OCI-M2 (cell line): ENCODE results near the gene PAX8.

Experiments used
- DNase-seq: peaks from one replicate; lab custom pipeline; 2025; ENCODE audit not compliant: unreplicated experiment; lab: John Stamatoyannopoulos, UW

The PAX8 gene

DNA sequence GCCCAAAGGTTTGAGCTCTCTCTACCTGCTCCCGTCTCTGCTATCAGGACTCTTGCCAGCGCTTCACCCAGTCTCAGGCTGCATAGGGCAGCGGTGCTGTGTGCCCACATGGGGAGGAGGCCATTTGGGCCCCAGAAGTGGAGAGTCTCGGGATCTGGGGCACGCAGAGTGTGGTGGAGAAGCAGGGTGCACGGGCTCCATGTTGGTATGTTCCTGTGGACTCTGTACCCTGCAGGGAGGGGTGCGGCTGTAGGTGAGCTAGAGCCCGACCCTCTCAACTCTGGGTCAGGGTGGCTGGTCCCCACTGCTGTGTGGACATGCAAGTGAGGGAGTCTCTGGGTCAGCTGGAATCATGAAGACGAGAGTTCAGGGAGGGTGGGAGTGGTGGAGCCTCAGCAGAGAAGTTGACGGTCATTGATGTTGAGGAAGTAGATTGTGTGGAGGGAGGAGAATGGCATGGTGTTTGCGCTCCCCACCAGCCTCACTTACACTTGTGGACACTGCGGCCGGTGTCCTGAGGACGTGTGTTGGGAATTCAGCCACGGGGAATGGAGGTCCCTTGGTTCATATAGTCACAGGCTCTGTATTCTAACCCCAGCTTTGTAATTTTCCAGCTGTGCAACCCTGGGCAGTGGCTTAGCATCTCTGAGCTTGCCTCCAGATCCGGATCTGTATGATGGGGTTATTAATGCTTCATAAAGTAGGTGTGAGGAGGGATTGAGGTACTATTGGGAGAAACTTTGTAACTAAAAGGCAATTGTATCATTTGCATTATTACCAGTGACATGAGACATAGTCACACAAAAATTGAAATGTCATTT, 105.8 kb downstream of the PAX8 start:
- no peak for DNase-seq

DNA sequence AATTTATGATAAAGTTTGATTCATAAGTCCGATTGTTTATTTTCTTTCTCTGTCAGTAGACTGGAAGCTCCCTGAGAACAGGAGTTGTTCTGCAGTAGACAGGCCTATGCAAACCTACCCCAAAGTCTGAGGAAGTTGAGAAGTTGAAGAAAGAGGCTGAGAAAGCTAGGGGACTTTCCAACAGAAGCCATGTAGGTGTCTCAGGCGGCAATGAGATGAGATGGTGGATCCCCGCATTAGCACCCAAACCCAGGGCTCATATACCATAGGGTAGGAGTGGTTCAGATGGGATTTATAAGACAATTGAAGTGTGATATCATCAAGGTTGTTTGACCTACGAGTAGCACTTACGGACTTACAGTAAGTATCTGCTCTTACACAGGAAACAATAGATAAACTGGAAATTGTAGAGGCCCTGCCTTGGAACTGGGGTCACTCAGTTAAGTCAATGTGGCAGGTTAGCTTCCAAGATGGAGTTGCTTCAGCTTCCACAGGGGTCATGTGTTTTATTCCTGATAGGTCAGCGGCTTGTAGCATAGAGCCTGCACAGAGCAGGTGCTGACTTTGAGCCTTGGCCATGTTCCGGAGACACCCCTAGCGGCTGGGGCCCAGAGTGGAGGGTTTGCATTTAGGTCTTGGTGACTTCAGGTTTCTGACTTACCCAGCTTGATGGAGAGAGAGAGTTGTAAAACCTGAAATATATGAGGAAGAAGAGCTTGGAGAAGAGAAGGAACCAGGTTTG, 107.2 kb downstream of the PAX8 start:
- no peak for DNase-seq

DNA sequence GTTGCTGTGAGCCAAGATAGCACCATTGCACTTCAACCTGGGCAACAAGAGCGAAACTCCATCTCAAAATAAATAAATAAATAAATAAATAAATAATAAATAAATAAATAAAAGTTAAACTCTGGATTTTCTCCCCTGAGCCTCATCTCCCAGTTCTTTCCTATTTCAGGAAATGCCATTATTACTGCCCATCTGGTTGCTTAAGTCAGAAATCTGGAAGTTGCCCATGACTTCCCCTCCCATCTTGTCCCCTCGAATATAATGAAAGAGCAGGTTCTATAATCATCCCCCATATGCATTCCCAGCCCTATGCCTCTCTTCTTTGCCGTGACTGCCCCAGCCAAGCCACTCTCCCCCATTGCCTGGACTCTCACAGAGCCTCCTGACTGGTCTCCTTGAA, 109.1 kb downstream of the PAX8 start:
- no peak for DNase-seq

- no peak for DNase-seq
These were observed 109.7 kb downstream of the PAX8 start for GRCh38 chr2:113169002-113169530.

DNA sequence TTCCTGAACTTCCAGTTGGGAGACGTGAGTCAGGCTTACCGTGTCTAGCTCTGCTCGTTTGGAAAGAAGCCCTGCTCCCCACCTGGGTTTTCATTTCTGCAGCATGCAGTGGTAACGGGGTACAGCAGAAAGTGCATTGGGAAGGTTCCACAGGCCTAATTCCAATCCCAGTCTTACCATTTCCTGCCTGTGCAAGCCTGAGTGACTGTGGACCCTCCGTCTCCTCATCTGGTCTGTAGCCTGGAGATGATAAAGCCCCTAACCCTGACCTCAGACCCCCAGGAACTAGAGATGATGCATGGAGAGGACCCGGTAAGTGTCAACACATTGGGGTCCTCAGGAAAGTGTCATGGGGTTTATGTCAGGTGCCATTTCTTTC, 110.8 kb downstream of the PAX8 start:
- no peak for DNase-seq

DNA sequence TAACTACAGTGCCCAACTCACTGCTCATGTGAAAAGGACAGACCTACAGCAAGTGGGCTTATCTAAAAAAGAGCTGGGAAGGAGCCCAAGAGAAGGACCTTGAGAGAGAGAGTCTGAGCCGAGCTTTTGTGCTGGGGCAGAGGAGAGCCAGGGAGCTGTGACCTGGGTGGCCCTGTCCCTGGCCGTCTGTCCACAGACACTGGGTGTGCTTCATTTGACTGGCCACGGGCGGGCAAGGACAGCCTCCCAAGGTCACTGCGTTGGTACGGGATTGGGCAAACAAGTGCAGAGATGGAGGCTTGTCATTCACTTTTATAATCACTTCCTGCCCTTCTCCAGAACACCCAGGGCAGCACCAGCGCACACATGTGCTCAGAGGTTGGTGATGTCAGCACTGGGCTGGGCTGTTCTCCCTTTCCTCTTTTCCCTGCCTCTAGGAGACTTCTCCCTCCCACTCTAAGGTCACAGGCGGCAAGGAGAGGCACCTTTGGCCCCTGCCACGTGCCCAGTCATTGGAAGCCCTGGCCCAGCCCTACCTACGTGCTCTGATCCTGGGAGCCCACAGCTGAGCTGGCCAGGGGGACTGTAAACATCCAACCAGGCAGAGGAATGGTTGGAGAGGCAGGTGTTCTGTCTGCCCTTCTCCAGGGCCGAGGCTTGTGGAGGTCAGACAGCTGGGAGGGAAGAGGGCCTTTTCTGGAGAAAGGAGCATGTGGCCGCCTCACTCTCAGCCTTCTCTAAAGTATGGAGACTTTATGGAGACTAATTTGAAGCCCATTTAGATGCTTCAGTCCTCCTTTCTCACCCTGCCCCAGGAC, 111.4 kb downstream of the PAX8 start:
- no peak for DNase-seq

DNA sequence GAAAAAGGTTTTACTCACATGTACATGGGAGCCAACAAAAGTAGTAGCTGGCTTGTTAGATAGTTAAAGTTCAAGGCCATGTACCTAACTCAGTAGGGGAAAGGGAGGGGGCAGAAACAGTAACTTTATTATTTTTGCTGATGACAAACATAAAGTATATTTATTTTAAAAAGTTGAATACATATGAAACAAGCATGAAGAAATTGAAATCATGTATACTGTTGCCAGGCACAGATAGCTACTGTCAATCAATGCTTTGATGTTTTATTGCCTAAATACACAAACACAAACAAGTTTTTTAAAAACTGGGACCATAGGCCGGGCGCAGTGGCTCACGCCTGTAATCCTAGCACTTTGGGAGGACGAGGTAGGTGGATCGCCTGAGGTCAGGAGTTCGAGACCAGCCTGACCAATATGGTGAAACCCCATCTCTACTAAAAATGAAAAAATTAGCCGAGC, 112.5 kb downstream of the PAX8 start:
- DNase-seq = no peak
